Measurements from ENCODE around the gene TMEM169.

DNA sequence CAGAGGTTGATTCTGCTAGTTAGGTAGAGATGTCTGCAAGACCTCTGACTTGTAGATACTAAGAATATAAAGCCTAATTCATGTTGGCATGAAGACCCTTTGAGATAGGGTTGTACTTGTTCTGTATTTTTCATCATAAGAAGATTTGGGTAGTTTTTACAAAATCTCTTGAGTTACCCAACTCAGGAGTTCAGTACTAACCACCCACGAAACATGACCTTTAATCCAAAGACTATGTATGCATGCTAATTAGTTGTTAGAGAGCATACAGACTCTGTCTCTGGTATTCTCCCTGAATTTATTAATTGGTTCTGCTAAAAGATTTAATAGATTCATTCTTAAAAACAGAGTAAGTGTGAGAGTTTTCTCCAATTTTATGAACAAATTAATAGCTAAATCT is 17.1 kb upstream of the TMEM169 start:
- TF ChIP-seq, protein P1, sequence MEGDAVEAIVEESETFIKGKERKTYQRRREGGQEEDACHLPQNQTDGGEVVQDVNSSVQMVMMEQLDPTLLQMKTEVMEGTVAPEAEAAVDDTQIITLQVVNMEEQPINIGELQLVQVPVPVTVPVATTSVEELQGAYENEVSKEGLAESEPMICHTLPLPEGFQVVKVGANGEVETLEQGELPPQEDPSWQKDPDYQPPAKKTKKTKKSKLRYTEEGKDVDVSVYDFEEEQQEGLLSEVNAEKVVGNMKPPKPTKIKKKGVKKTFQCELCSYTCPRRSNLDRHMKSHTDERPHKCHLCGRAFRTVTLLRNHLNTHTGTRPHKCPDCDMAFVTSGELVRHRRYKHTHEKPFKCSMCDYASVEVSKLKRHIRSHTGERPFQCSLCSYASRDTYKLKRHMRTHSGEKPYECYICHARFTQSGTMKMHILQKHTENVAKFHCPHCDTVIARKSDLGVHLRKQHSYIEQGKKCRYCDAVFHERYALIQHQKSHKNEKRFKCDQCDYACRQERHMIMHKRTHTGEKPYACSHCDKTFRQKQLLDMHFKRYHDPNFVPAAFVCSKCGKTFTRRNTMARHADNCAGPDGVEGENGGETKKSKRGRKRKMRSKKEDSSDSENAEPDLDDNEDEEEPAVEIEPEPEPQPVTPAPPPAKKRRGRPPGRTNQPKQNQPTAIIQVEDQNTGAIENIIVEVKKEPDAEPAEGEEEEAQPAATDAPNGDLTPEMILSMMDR (IDR thresholded peaks at IDR 0.05; ENCODE audit: low read depth, low read length, poor library complexity, severe bottlenecking) = no peak
- no peak for TF ChIP-seq EZH2phosphoT487 (IDR thresholded peaks at IDR 0.05; ENCODE audit: borderline replicate concordance, low read length)
